HG03460 (cell line): ENCODE data around the gene NRXN2.
"Not testable (repeated sequence)": the region's sequence is repeated elsewhere in the genome, so short reads cannot be mapped to it uniquely, and the experiment has no call there.

Source experiments
- ATAC-seq: cut with Tn5 transposase; IDR thresholded peaks from one replicate; pipeline ENCODE4 v1.9.1; 2021; ENCODE audit not compliant: unreplicated experiment

NRXN2 gene

GRCh38 chr11:64705501-64705900 lies 17.5 kb downstream of the NRXN2 start:
- ATAC-seq: no peak

GRCh38 chr11:64703048-64703447 lies 19.9 kb downstream of the NRXN2 start:
- no peak for ATAC-seq

GRCh38 chr11:64701956-64702355 lies 21.0 kb downstream of the NRXN2 start:
- not testable (repeated sequence) for ATAC-seq

GRCh38 chr11:64698427-64698826 lies 24.6 kb downstream of the NRXN2 start:
- no peak for ATAC-seq

- ATAC-seq: no peak
Observed at GRCh38 chr11:64697663-64698375, 25.2 kb downstream of the NRXN2 start.

- no peak for ATAC-seq
Observed at GRCh38 chr11:64696045-64696444, 27.0 kb downstream of the NRXN2 start.

GRCh38 chr11:64695548-64695947 lies 27.4 kb downstream of the NRXN2 start:
- no peak for ATAC-seq

GRCh38 chr11:64694821-64695365 lies 28.1 kb downstream of the NRXN2 start:
- no peak for ATAC-seq

GRCh38 chr11:64694026-64694755 lies 28.8 kb downstream of the NRXN2 start:
- no peak for ATAC-seq

- no peak for ATAC-seq
Observed at GRCh38 chr11:64692764-64693331, 30.1 kb downstream of the NRXN2 start.

GRCh38 chr11:64691543-64691942 lies 31.5 kb downstream of the NRXN2 start:
- ATAC-seq: no peak

- no peak for ATAC-seq
Observed at GRCh38 chr11:64690235-64690634, 32.8 kb downstream of the NRXN2 start.

- no peak for ATAC-seq
Observed at GRCh38 chr11:64688534-64688982, 34.4 kb downstream of the NRXN2 start.

- ATAC-seq: no peak
Observed at GRCh38 chr11:64687643-64688533, 35.1 kb downstream of the NRXN2 start.

- ATAC-seq: no peak
Observed at GRCh38 chr11:64687204-64687603, 35.8 kb downstream of the NRXN2 start.

- no peak for ATAC-seq
Observed at GRCh38 chr11:64686466-64687170, 36.4 kb downstream of the NRXN2 start.

GRCh38 chr11:64685536-64685935 lies 37.5 kb downstream of the NRXN2 start:
- no peak for ATAC-seq

GRCh38 chr11:64684357-64684756 lies 38.6 kb downstream of the NRXN2 start:
- no peak for ATAC-seq

GRCh38 chr11:64681171-64681570 lies 41.8 kb downstream of the NRXN2 start:
- ATAC-seq: no peak

GRCh38 chr11:64679846-64680245 lies 43.2 kb downstream of the NRXN2 start:
- ATAC-seq: no peak
